ENCODE measurements around the gene AGAP1. TPM values are rescaled to one million over a fixed set of nuclear protein-coding genes. Genes with fewer than 3 reads are reported as not detected.
A peak's percentile ranks its signal among the peaks of the same experiment; 100 is the strongest.

The AGAP1 gene
- total RNA-seq, 6 experiments from 2014 or later: 14.1 to 16.0 (median 15.1) TPM

- H3K9me3 Mint-ChIP-seq: no peaks in the 10 kb centered on the region
- no peaks in the 10 kb centered on the region; the same call in 1 of the 2 replicates for H3K27me3 Mint-ChIP-seq (ENCODE audit: insufficient read depth)
- H3K27ac Mint-ChIP-seq: no peak overlapping the region
- peaks cover 4% of the 10 kb centered on the region; the same call in 1 of the 2 replicates for H3K36me3 Mint-ChIP-seq (ENCODE audit: low read depth)
- H3K4me1 Mint-ChIP-seq (ENCODE audit: low read depth): peaks cover 22% of the 10 kb centered on the region
- no peak for TF ChIP-seq CTCF (IDR thresholded peaks at IDR 0.05)
- no peak for DNase-seq
- H3K4me3 Mint-ChIP-seq: no peak overlapping the region
Observed at GRCh38 chr2:235747786-235748091, 253.9 kb downstream of the AGAP1 start.

GRCh38 chr2:235749121-235749770 is 255.4 kb downstream of the AGAP1 start:
- Mint-ChIP-seq H3K27ac (peak overlapping the region; percentile 52), H3K27me3 (ENCODE audit: insufficient read depth) (no peaks in the 10 kb centered on the region; the same call in 1 of the 2 replicates), H3K4me3 (peak overlapping the region; percentile 18), H3K9me3 (no peaks in the 10 kb centered on the region), H3K36me3 (ENCODE audit: low read depth) (peaks cover 4% of the 10 kb centered on the region; the same call in 1 of the 2 replicates), H3K4me1 (ENCODE audit: low read depth) (peaks cover 22% of the 10 kb centered on the region)
- TF ChIP-seq CTCF (IDR thresholded peaks at IDR 0.05): no peak
- peak; percentile 67 for DNase-seq

GRCh38 chr2:235749771-235750160 is 255.9 kb downstream of the AGAP1 start:
- H3K4me3 Mint-ChIP-seq: peak overlapping the region; percentile 18; the same call in 1 of the 2 replicates
- no peaks in the 10 kb centered on the region; the same call in 1 of the 2 replicates for H3K27me3 Mint-ChIP-seq (ENCODE audit: insufficient read depth)
- no peak for TF ChIP-seq CTCF (IDR thresholded peaks at IDR 0.05)
- H3K4me1 Mint-ChIP-seq (ENCODE audit: low read depth): peaks cover 22% of the 10 kb centered on the region
- H3K9me3 Mint-ChIP-seq: no peaks in the 10 kb centered on the region
- peak overlapping the region; percentile 52; the same call in 1 of the 2 replicates for H3K27ac Mint-ChIP-seq
- no peak for DNase-seq
- H3K36me3 Mint-ChIP-seq (ENCODE audit: low read depth): peaks cover 4% of the 10 kb centered on the region; the same call in 1 of the 2 replicates

- no peak for DNase-seq
- Mint-ChIP-seq H3K36me3 (ENCODE audit: low read depth) (peaks cover 1% of the 10 kb centered on the region; the same call in 1 of the 2 replicates), H3K4me1 (ENCODE audit: low read depth) (peaks cover 18% of the 10 kb centered on the region), H3K27me3 (ENCODE audit: insufficient read depth) (no peaks in the 10 kb centered on the region; the same call in none of the 2 replicates), H3K9me3 (no peaks in the 10 kb centered on the region), H3K27ac (no peak overlapping the region), H3K4me3 (no peak overlapping the region)
- no peak for TF ChIP-seq CTCF (IDR thresholded peaks at IDR 0.05)
Observed at GRCh38 chr2:235752846-235753245, 259.0 kb downstream of the AGAP1 start.

GRCh38 chr2:235754357-235755207 is 260.7 kb downstream of the AGAP1 start:
- DNase-seq: no peak
- H3K27me3 Mint-ChIP-seq (ENCODE audit: insufficient read depth): no peaks in the 10 kb centered on the region; the same call in none of the 2 replicates
- H3K9me3 Mint-ChIP-seq: no peaks in the 10 kb centered on the region
- H3K4me3 Mint-ChIP-seq: no peak overlapping the region
- H3K4me1 Mint-ChIP-seq (ENCODE audit: low read depth): peaks cover 3% of the 10 kb centered on the region
- no peaks in the 10 kb centered on the region for H3K36me3 Mint-ChIP-seq (ENCODE audit: low read depth)
- no peak overlapping the region for H3K27ac Mint-ChIP-seq
- no peak for TF ChIP-seq CTCF (IDR thresholded peaks at IDR 0.05)

All from HFFc6 (cell line).